A549 (cell line): Measurements from ENCODE around the gene ANKAR. TPM values are rescaled to one million over a fixed set of nuclear protein-coding genes. Genes with fewer than 3 reads are reported as not detected.

Source experiments
- ATAC-seq, 2 experiments: fragments of 200-7000 bp in 1 of 2; fragments of >200 bp in 1 of 2; cut with Nextera tagmentation in 1 of 2; cut with Tn5 transposase in 1 of 2; 3 replicates each; pipeline versions ENCODE4 v1.8.0 to v1.9.1; 2018 to 2020; ENCODE audit warnings: mild to moderate bottlenecking in 1 of 2, moderate library complexity in 1 of 2
- CTCF ChIA-PET: fragments of 300-600 bp; sonication (Branson Sonifier 250); formaldehyde crosslinking; extraction: SDS; loops from one replicate; lab custom pipeline; 2021; ENCODE audit warnings: antibody characterized with exemption, inconsistent platforms; lab: Yijun Ruan, JAX
- POLR2A ChIA-PET: fragments of 350-600 bp; formaldehyde crosslinking; extraction: SDS; loops from one replicate; lab custom pipeline; 2021; ENCODE audit warnings: antibody characterized with exemption, inconsistent platforms; lab: Yijun Ruan, JAX
- DNase-seq, 2 experiments: peaks; one replicate each; pipeline versions ENCODE4 v3.0.0 to v3.0.0-alpha.2; 2011 to 2016; ENCODE audit warnings: low read depth in 1 of 2, low spot score in 1 of 2
- FAIRE-seq: peaks from 2 replicates; lab custom pipeline; 2011; peaks lifted over from hg19 to GRCh38; lab: Jason Lieb, UNC
- H3K27ac ChIP-seq, 2 experiments: fragments of >200 bp; sonication (Bioruptor Twin); formaldehyde crosslinking; 3 replicates each; pipeline ENCODE4 v1.5.1; 2016 to 2017
- H3K4me1 ChIP-seq: fragments of >200 bp; sonication (Bioruptor Twin); formaldehyde crosslinking; 3 replicates; pipeline ENCODE4 v1.6.1; 2016
- H3K4me2 ChIP-seq: fragments of >200 bp; sonication (Bioruptor Twin); formaldehyde crosslinking; 3 replicates; pipeline ENCODE4 v1.6.1; 2016
- H3K4me3 ChIP-seq: fragments of >200 bp; sonication (Bioruptor Twin); formaldehyde crosslinking; 3 replicates; pipeline ENCODE4 v1.5.1; 2016
- H3K9me3 ChIP-seq: fragments of >200 bp; sonication (Bioruptor Twin); formaldehyde crosslinking; 3 replicates; pipeline ENCODE4 v1.6.1; 2016
- CBX2 ChIP-seq: fragments of 200-600 bp; sonication (generic); IDR thresholded peaks from 2 replicates; pipeline ENCODE4 v1.6.1; 2016; ENCODE audit warnings: low read depth, mild to moderate bottlenecking, borderline replicate concordance
- CHD4 ChIP-seq: fragments of 200-600 bp; sonication (generic); IDR thresholded peaks from 2 replicates; pipeline ENCODE4 v1.6.1; 2016; ENCODE audit warnings: antibody characterized with exemption, mild to moderate bottlenecking, borderline replicate concordance
- CTCF ChIP-seq: fragments of >200 bp; sonication (Bioruptor Twin); formaldehyde crosslinking; IDR thresholded peaks from 3 replicates; pipeline ENCODE4 v1.5.1; 2016
- E2F6 ChIP-seq: IDR thresholded peaks from 2 replicates; pipeline ENCODE4 v1.6.1; 2012; ENCODE audit warnings: low read depth, borderline replicate concordance
- EP300 ChIP-seq, 2 experiments: fragments of >200 bp; sonication (Bioruptor Twin); formaldehyde crosslinking; IDR thresholded peaks; 2 replicates in 1 of 2; 3 replicates in 1 of 2; pipeline ENCODE4 v1.6.1; 2016 to 2017
- FOSB ChIP-seq: fragments of 250-450 bp; sonication (Bioruptor Pico); IDR thresholded peaks from 2 replicates; pipeline ENCODE4 v1.5.0; 2020; ENCODE audit warnings: mild to moderate bottlenecking, moderate library complexity
- FOXS1 ChIP-seq: fragments of 250-450 bp; sonication (Bioruptor Pico); IDR thresholded peaks from 2 replicates; pipeline ENCODE4 v1.5.0; 2020; ENCODE audit warnings: mild to moderate bottlenecking, moderate library complexity
- KDM5A ChIP-seq: fragments of 200-600 bp; sonication (generic); IDR thresholded peaks from 2 replicates; pipeline ENCODE4 v1.6.1; 2016; ENCODE audit warnings: antibody characterized with exemption, mild to moderate bottlenecking
- NFE2L2 ChIP-seq: fragments of 150-350 bp; conservative IDR thresholded peaks from 2 replicates; pipeline ENCODE4 v1.6.1; 2014; ENCODE audit warnings: low read length
- PHF8 ChIP-seq: fragments of 200-600 bp; sonication (generic); IDR thresholded peaks from 2 replicates; pipeline ENCODE4 v1.6.1; 2016; ENCODE audit warnings: low read depth, mild to moderate bottlenecking, antibody characterized with exemption, moderate library complexity, borderline replicate concordance
- RAD21 ChIP-seq, 2 experiments: fragments of >200 bp in 1 of 2; sonication (Bioruptor Twin) in 1 of 2; formaldehyde crosslinking in 1 of 2; IDR thresholded peaks in 1 of 2; conservative IDR thresholded peaks in 1 of 2; 2 replicates in 1 of 2; 3 replicates in 1 of 2; pipeline ENCODE4 v1.6.1; 2012 to 2018; ENCODE audit warnings: inconsistent platforms in 1 of 2
- RCOR1 ChIP-seq: fragments of 150-350 bp; IDR thresholded peaks from 2 replicates; pipeline ENCODE4 v1.6.1; 2014; ENCODE audit warnings: antibody characterized with exemption, low read length, low read depth
- REST ChIP-seq: fragments of 200-600 bp; sonication (generic); IDR thresholded peaks from 2 replicates; pipeline ENCODE4 v1.6.1; 2016; ENCODE audit warnings: antibody characterized with exemption, mild to moderate bottlenecking, moderate library complexity
- SMC3 ChIP-seq: fragments of >200 bp; sonication (Bioruptor Twin); formaldehyde crosslinking; IDR thresholded peaks from 3 replicates; pipeline ENCODE4 v1.6.1; 2018; ENCODE audit warnings: inconsistent platforms
- WGBS: methylation state at CpG from one replicate; pipeline ENCODE4 v1.1.6; 2017; ENCODE audit errors: missing lambda C conversion rate; 5-methylcytosine and 5-hydroxymethylcytosine counted together
- polyA plus RNA-seq, 4 experiments: library from polyadenylated mRNA; depleted of rRNA in 3 of 4; stranded (reverse); fragments of >200 nt; fragmentation: RNase III in 1 of 4; extraction: RNeasy Plus Mini Kit Qiagen cat#74134 plus additional on column Dnase treatment in 1 of 4; gene quantifications; 2 replicates in 3 of 4; 3 replicates in 1 of 4; pipeline ENCODE4 v1.2.3, GENCODE V29; 2011 to 2017
- TF ChIP-seq, protein P1 (sequence below): fragments of 250-450 bp; sonication (Bioruptor Pico); IDR thresholded peaks from 2 replicates; pipeline ENCODE4 v1.5.0; 2020; ENCODE audit warnings: low read depth, mild to moderate bottlenecking, moderate library complexity
- TF ChIP-seq, protein P2 (sequence below): IDR thresholded peaks from 2 replicates; pipeline ENCODE4 v1.6.1; 2012

Gene ANKAR
- polyA plus RNA-seq, 2 of the 4 experiments (the other 2 are of a cell fraction) = 2.2 to 4.8 TPM

DNA sequence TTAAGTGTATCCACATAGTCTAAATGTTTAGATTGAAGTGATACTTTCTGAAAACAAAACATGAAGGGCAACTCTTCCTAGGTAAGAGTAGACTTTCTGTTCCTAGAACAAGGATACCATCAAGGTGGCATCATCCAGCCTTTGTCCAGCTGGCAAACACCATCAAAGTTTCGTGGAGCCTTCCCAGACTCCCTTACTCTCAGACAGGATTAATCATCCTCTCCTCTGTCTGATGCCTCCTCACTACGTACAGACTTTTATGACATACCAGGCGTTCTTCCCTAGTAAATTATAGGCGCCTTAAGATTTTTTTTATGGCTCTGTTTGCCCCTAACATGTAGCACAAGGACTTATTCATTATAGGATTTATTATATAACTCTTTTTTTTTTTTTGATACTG, 42.6 kb upstream of the ANKAR start:
- H3K4me2 ChIP-seq = peak overlapping the region; percentile 24; the same call in 2 of the 3 replicates
- 48% methylated on average over 4 of the region's 4 CpGs for WGBS
- TF ChIP-seq NFE2L2 = no peak
- TF ChIP-seq FOSB (CRISPR knock-in tag) = no peak
- TF ChIP-seq CHD4 = no peak
- no peak for TF ChIP-seq CBX2
- TF ChIP-seq REST = no peak
- TF ChIP-seq, protein P1, sequence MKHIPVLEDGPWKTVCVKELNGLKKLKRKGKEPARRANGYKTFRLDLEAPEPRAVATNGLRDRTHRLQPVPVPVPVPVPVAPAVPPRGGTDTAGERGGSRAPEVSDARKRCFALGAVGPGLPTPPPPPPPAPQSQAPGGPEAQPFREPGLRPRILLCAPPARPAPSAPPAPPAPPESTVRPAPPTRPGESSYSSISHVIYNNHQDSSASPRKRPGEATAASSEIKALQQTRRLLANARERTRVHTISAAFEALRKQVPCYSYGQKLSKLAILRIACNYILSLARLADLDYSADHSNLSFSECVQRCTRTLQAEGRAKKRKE (CRISPR knock-in tag) = no peak
- no peak for TF ChIP-seq RAD21 (conservative IDR thresholded peaks at IDR 0.05 in 1 of 2, IDR thresholded peaks at IDR 0.05 in 1 of 2)
- TF ChIP-seq, protein P2, sequence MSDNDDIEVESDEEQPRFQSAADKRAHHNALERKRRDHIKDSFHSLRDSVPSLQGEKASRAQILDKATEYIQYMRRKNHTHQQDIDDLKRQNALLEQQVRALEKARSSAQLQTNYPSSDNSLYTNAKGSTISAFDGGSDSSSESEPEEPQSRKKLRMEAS = no peak
- no peak for TF ChIP-seq PHF8
- TF ChIP-seq RCOR1 = no peak
- no peak for TF ChIP-seq E2F6
- no peak for TF ChIP-seq EP300 (IDR thresholded peaks at IDR 0.05)
- no peak for TF ChIP-seq FOXS1 (CRISPR knock-in tag)
- H3K4me1 ChIP-seq = peaks cover 16% of the 10 kb centered on the region; the same call in 2 of the 3 replicates
- H3K27ac ChIP-seq = peak overlapping the region; percentile 30 to 34; a peak in 2 of 6 replicates
- H3K4me3 ChIP-seq = no peak overlapping the region
- no peak for FAIRE-seq
- peak; percentile 70 to 80; a peak in 4 of 6 replicates for ATAC-seq
- no peaks in the 10 kb centered on the region for H3K9me3 ChIP-seq
- DNase-seq = peak in 1 of 2 experiments; percentile 41
- ChIA-PET CTCF (interaction anchor here (0.7 kb wide), 1 partner anchor 129 kb away, joined by 3 read pairs; no protein-coding TSS in a partner anchor), POLR2A (no interaction called here)

- CTCF ChIA-PET = interaction anchor here (0.7 to 1.5 kb wide), 3 partner anchors 9 to 168 kb away, joined by 3 to 4 read pairs (median 3); no protein-coding TSS in a partner anchor
- no peak overlapping the region for H3K4me2 ChIP-seq
- no peak for DNase-seq
Measured at GRCh38 chr2:189633392-189633811, 41.1 kb upstream of the ANKAR start.

More at GRCh38 chr2:189633392-189633811, 41.1 kb upstream of the ANKAR start:
- 77% methylated on average over 5 of the region's 5 CpGs for WGBS
- POLR2A ChIA-PET = no interaction called here
- TF ChIP-seq RAD21 (conservative IDR thresholded peaks at IDR 0.05 in 1 of 2, IDR thresholded peaks at IDR 0.05 in 1 of 2) = peak; percentile 45 to 61
- no peak for TF ChIP-seq EP300 (IDR thresholded peaks at IDR 0.05)
- no peak for TF ChIP-seq KDM5A
- TF ChIP-seq CTCF = peak; percentile 44
- TF ChIP-seq SMC3 = peak; percentile 42; the same call in 1 of the 3 replicates
- Histone ChIP-seq H3K4me1 (peaks cover 16% of the 10 kb centered on the region; the same call in 2 of the 3 replicates), H3K9me3 (no peaks in the 10 kb centered on the region), H3K27ac (no peak overlapping the region), H3K4me3 (no peak overlapping the region)
- ATAC-seq = peak in 1 of 2 experiments; percentile 70; a peak in 3 of 6 replicates
- FAIRE-seq = no peak
